T-cell (primary cell): ENCODE data around the gene GANAB. TPM values are rescaled to one million over a fixed set of nuclear protein-coding genes. Genes with fewer than 3 reads are reported as not detected.

ENCODE experiments used
- ATAC-seq, 4 experiments: fragments of 200-7000 bp in 3 of 4; fragments of 150-1000 bp in 1 of 4; cut with Tn5 transposase; replicated peaks in 1 of 4; 1 replicate in 3 of 4; 2 replicates in 1 of 4; pipeline ENCODE4 v1.10.0; 2021; ENCODE audit warnings: moderate library complexity in 3 of 4, mild to moderate bottlenecking in 2 of 4, moderate number of reproducible peaks in 1 of 4
- CTCF ChIA-PET, 2 donors: fragments of 300-600 bp; sonication (Branson Sonifier 250); formaldehyde crosslinking; loops; one replicate each; lab custom pipeline; 2022; ENCODE audit warnings: antibody characterized with exemption in 2 of 2; lab: Charles Lee
- POLR2A ChIA-PET, 2 donors: fragments of 300-600 bp; sonication (Branson Sonifier 250); formaldehyde crosslinking; loops; one replicate each; lab custom pipeline; 2022; ENCODE audit warnings: antibody characterized with exemption in 2 of 2; lab: Charles Lee
- DNase-seq, 35 experiments: peaks; one replicate each; pipeline versions ENCODE4 v3.0.0 to v3.0.0-alpha.2; 2013 to 2023
- H3K27ac ChIP-seq: one replicate; pipeline ENCODE4 v1.5.1; 2013; ENCODE audit warnings: low read length
- H3K27me3 ChIP-seq, 2 experiments: replicated peaks in 1 of 2; 1 replicate in 1 of 2; 2 replicates in 1 of 2; pipeline versions ENCODE4 v1.6.1 to v1.7.0; 2013; ENCODE audit warnings: low read length in 1 of 2, mixed read lengths in 1 of 2; ENCODE audit not compliant: control insufficient read depth in 2 of 2, insufficient read depth in 2 of 2; ENCODE audit errors: extremely low read depth in 1 of 2
- H3K36me3 ChIP-seq, 2 donors: 1 replicate in 1 of 2; 2 replicates in 1 of 2; pipeline versions ENCODE4 v1.6.1 to v1.7.0; 2013; ENCODE audit warnings: low read length in 1 of 2; ENCODE audit not compliant: control insufficient read depth in 2 of 2, insufficient read depth in 1 of 2; ENCODE audit errors: extremely low read depth in 1 of 2
- H3K4me1 ChIP-seq, 2 experiments: 1 replicate in 1 of 2; 2 replicates in 1 of 2; pipeline versions ENCODE4 v1.6.1 to v1.7.0; 2013; ENCODE audit warnings: low read length in 2 of 2, mixed read lengths in 1 of 2; ENCODE audit not compliant: insufficient read depth in 2 of 2, control insufficient read depth in 1 of 2; ENCODE audit errors: extremely low read depth in 1 of 2
- H3K4me3 ChIP-seq, 2 donors: 1 replicate in 1 of 2; 2 replicates in 1 of 2; pipeline versions ENCODE4 v1.5.1 to v1.7.0; 2013; ENCODE audit warnings: mild to moderate bottlenecking in 2 of 2, low read length in 1 of 2, moderate library complexity in 1 of 2; ENCODE audit not compliant: control insufficient read depth in 1 of 2; ENCODE audit errors: extremely low read depth in 1 of 2
- H3K9me3 ChIP-seq: 2 replicates; pipeline ENCODE4 v1.7.0; 2013
- H3K27ac Mint-ChIP-seq, 2 donors: one replicate each; pipeline ENCODE4 v1.8.0; 2020 to 2021; ENCODE audit warnings: mild to moderate bottlenecking in 2 of 2, mixed read lengths in 2 of 2
- H3K27me3 Mint-ChIP-seq, 2 donors: one replicate each; pipeline ENCODE4 v1.8.0; 2021 to 2022; ENCODE audit warnings: mixed read lengths in 2 of 2
- H3K36me3 Mint-ChIP-seq: one replicate; pipeline ENCODE4 v1.8.0; 2021; ENCODE audit warnings: mixed read lengths
- H3K4me1 Mint-ChIP-seq, 3 donors: one replicate each; pipeline ENCODE4 v1.8.0; 2020 to 2022; ENCODE audit warnings: mixed read lengths in 3 of 3, mild to moderate bottlenecking in 1 of 3
- H3K4me3 Mint-ChIP-seq, 3 donors: one replicate each; pipeline ENCODE4 v1.8.0; 2020 to 2022; ENCODE audit warnings: mild to moderate bottlenecking in 3 of 3, mixed read lengths in 3 of 3, moderate library complexity in 3 of 3
- H3K9me3 Mint-ChIP-seq, 3 donors: one replicate each; pipeline ENCODE4 v1.8.0; 2020 to 2022; ENCODE audit warnings: mixed read lengths in 3 of 3
- WGBS: methylation state at CpG from one replicate; pipeline ENCODE4 v1.1.5; 2013; ENCODE audit warnings: missing lambda C conversion rate; ENCODE audit not compliant: insufficient coverage; 5-methylcytosine and 5-hydroxymethylcytosine counted together
- total RNA-seq, 35 experiments: library from RNA in 6 of 35; stranded (reverse) in 6 of 35; fragments of 120-200 nt in 1 of 35; gene quantifications; one replicate each; pipeline versions ENCODE4 v1.2.1 to v1.2.4 and lab custom pipeline; 2013 to 2026

GANAB gene
- total RNA-seq, 5 donors from 2014 or later (not counting 1 experiment from before 2014, with no cell fraction given) = 216 to 278 (median 257) TPM

DNA sequence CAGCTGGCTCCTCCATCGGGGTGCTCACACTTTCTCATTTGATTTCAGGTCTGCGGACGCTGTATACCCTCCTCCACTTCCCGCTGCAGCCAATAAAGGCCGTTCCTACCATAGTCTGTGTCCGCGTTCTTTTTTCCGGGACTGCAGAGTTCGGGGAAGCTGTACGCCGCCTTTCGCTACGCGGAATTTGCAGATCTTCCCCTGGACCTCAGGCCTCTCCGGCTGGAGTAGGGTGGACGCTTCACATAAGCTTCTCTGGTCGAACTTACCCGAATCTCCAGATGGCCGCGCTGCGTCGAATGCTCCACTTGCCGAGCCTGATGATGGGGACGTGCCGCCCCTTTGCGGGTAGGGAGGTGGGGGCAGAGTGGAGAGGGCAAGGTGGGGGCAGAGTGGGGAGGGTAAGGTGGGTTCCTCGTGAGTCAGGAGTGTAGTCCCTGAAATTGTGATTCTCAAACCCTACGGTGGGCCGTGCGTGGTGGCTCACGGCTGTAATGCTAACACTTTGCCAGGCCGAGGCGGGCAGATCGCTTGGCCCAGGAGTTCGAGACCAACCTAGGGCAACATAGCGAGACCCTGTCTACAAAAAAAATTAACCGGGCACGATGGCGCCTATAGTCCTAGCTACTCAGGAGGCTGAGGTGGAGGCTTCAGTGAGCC lies 19.3 kb upstream of the GANAB start:
- peak overlapping the region; percentile 97 to 99 for H3K4me3 ChIP-seq
- WGBS = 3% methylated on average over 37 of the region's 39 CpGs
- H3K36me3 Mint-ChIP-seq = peaks cover 16% of the 10 kb centered on the region

DNA sequence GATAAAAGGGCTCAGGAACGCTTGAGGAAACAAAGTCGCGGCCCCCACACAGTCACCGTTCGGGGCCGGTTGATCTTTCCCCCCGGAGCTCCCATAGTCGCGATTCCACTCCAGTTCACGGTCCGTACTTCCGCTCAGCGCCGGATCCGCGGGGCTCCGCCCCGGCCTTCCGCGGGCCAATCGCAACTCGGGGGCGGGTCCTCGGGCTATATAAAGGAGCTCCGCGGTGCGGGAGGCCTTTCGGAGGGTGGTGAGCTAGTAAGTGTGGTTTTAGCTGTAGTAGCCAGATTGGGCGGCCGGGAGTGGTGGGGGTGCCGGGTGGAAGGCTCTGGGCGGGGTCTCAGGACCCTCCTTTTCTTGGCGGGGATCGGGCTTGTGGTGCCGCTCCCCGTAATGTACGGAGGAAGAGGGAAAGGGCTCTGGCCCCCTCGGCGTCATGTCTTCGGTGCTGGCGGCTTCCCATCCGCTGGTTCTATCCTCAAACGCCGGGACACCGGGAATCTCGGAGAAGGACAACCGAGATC lies 18.7 kb upstream of the GANAB start, which contains the start of the genes C11orf98 and CSKMT:
Gene C11orf98, minus strand, starts transcription at position 136 of the 524 bp plus-strand sequence. Its CDS starts 41 bp downstream, at position 95.
Gene CSKMT, plus strand, starts transcription at position 238 of the 524 bp plus-strand sequence. CDS start 568 bp downstream, outside the sequence.
- H3K36me3 Mint-ChIP-seq = peaks cover 16% of the 10 kb centered on the region
- Histone ChIP-seq H3K27me3 (peaks cover 0 to 3% of the 10 kb centered on the region in 2 experiments), H3K27ac (peak within 1 kb of the TSS; percentile 73), H3K4me3 (peak within 1 kb of the TSS; percentile 97 to 99), H3K9me3 (no peaks in the 10 kb centered on the region), H3K36me3 (peaks cover 0 to 25% of the 10 kb centered on the region in 2 donors), H3K4me1 (peaks cover 18 to 43% of the 10 kb centered on the region in 2 experiments)
- H3K4me1 Mint-ChIP-seq = peaks cover 33 to 44% (median 40%) of the 10 kb centered on the region in 3 donors
- WGBS = under 1% methylated on average over 43 of the region's 47 CpGs
- peak within 1 kb of the TSS; percentile 93 to 95 (median 95) for H3K4me3 Mint-ChIP-seq
- CTCF ChIA-PET = interaction anchor here (0.7 to 1.9 kb wide), 21 partner anchors 9 to 240 kb away, joined by 3 to 26 read pairs (median 7); partner anchors contain the start of genes TUT1 (in 2 of the 2), B3GAT3 (in 1 of the 2), EEF1G (in 1 of the 2) and EML3 (in 1 of the 2)
- no peaks in the 10 kb centered on the region for H3K9me3 Mint-ChIP-seq
- POLR2A ChIA-PET = interaction anchor here (0.5 to 3.7 kb wide), 45 partner anchors 8 to 1653 kb away, joined by 3 to 34 read pairs (median 5); partner anchors contain the start of genes HNRNPUL2 (in 2 of the 2), INTS5 (in 2 of the 2), MTA2 (in 2 of the 2) and TUT1 (in 2 of the 2)
- H3K27me3 Mint-ChIP-seq = no peaks in the 10 kb centered on the region
- peak within 1 kb of the TSS; percentile 93 to 94 for H3K27ac Mint-ChIP-seq
- ATAC-seq (peak; percentile 90 to 94 (median 92)), DNase-seq (peak; percentile 86 to 97 (median 93))

More for the DNA sequence above, 19.3 kb upstream of the GANAB start:
- Mint-ChIP-seq H3K4me3 (peak overlapping the region; percentile 93 to 95 (median 95)), H3K27ac (peak overlapping the region; percentile 93 to 94), H3K27me3 (no peaks in the 10 kb centered on the region), H3K4me1 (peaks cover 39 to 49% (median 45%) of the 10 kb centered on the region in 3 donors), H3K9me3 (no peaks in the 10 kb centered on the region)
- Histone ChIP-seq H3K36me3 (peaks cover 0 to 25% of the 10 kb centered on the region in 2 donors), H3K9me3 (no peaks in the 10 kb centered on the region), H3K27me3 (peaks cover 0 to 3% of the 10 kb centered on the region in 2 experiments), H3K27ac (peak overlapping the region; percentile 73), H3K4me1 (peaks cover 18 to 47% of the 10 kb centered on the region in 2 experiments)
- ATAC-seq = peak; percentile 28 to 38 (median 34)
- ChIA-PET POLR2A (interaction anchor here (0.6 to 3.7 kb wide), 39 partner anchors 8 to 204 kb away, joined by 3 to 34 read pairs (median 6); partner anchors contain the start of genes INTS5 (in 2 of the 2), MTA2 (in 2 of the 2), B3GAT3 (in 1 of the 2) and EEF1G (in 1 of the 2)), CTCF (interaction anchor here (0.7 to 1.9 kb wide), 22 partner anchors 9 to 1638 kb away, joined by 3 to 26 read pairs (median 7); partner anchors contain the start of genes TUT1 (in 2 of the 2), B3GAT3 (in 1 of the 2), EEF1G (in 1 of the 2) and EML3 (in 1 of the 2))
- peak in 32 of 35 experiments; percentile 11 to 69 (median 48) for DNase-seq

DNA sequence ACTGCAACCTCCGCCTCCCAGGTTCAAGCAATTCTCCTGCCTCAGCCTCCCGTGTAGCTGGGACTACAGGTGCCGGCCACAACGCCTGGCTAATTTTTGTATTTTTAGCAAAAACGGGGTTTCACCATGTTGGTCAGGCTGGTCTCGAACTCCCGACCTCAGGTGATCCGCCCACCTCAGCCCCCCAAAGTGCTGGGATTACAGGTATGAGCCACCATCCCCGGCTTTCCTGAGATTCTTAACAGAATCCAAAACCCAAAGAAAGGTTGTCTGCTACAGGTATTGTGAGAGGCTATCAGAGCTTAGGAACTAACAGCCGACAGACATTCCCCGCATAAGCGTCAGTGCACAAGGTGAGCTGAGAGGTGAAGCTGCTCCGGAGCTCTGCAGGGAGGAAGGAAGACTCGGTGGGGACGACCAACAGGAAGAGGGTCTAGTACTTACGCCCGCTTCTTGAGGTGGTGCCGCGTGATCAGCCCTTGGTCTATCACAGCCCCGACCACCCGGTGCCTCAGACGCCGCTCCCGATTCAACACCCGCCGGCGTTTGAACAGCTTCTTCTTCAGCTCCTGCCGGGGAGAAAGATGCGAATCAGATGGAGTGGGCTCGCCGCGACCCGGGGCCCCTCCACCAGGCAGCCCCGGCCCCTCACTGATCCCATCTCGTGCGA lies 18.1 kb upstream of the GANAB start:
- Mint-ChIP-seq H3K4me1 (peaks cover 31 to 40% (median 35%) of the 10 kb centered on the region in 3 donors), H3K27me3 (no peaks in the 10 kb centered on the region), H3K4me3 (peak overlapping the region; percentile 93 to 95 (median 95)), H3K36me3 (peaks cover 16% of the 10 kb centered on the region), H3K27ac (peak overlapping the region; percentile 93 to 94), H3K9me3 (no peaks in the 10 kb centered on the region)
- Histone ChIP-seq H3K27me3 (peaks cover 0 to 3% of the 10 kb centered on the region in 2 experiments), H3K4me3 (peak overlapping the region; percentile 97 to 99), H3K4me1 (peaks cover 18 to 39% of the 10 kb centered on the region in 2 experiments), H3K9me3 (no peaks in the 10 kb centered on the region), H3K36me3 (peaks cover 0 to 24% of the 10 kb centered on the region in 2 donors), H3K27ac (peak overlapping the region; percentile 73)
- ATAC-seq = peak; percentile 58 to 68 (median 66)
- CTCF ChIA-PET = interaction anchor here (0.6 to 1.9 kb wide), 22 partner anchors 10 to 240 kb away, joined by 3 to 26 read pairs (median 6); partner anchors contain the start of genes TUT1 (in 2 of the 2), B3GAT3 (in 1 of the 2), EEF1G (in 1 of the 2) and EML3 (in 1 of the 2)
- 2% methylated on average over 33 of the region's 36 CpGs for WGBS
- DNase-seq = peak in 29 of 35 experiments; percentile 33 to 72 (median 54)
- POLR2A ChIA-PET = interaction anchor here (0.5 to 3.7 kb wide), 39 partner anchors 9 to 1653 kb away, joined by 3 to 34 read pairs (median 6); partner anchors contain the start of genes HNRNPUL2 (in 2 of the 2), INTS5 (in 2 of the 2), MTA2 (in 2 of the 2) and TUT1 (in 2 of the 2)

DNA sequence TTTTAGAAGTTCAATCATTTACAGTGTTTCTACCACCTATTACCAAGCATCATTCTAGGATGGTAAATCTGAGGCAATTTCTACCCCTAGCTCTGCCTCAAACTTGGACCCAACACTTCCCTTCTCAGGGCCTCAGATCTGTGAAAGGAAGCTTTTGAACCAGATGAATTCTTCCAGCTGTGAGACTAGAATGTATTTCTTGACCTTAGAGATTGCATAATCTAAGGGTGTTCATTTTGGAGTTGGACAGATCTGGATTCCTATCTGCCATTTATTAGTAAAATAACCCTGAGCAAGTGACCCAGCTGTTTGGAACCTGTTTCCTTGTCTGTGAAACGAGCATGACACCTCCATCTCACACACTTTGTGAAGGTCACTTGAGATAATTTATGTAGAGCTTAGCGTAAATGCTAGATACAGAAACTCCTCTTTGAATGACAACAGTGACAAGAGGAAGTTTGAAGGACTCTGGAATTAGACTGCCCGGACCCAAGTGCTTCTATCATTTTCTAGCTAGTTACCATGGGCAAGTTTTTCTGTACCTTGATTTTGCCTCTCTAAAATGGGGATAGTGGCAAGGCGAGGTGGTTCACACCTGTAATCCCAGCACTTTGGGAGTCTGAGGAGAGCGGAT lies 10.5 kb upstream of the GANAB start:
- WGBS = 100% methylated on average over 2 of the region's 5 CpGs
- ChIA-PET CTCF (no interaction called here), POLR2A (interaction anchor here in 1 of 2 donors (0.5 kb wide), 1 partner anchor 120 kb away, joined by 6 read pairs; no protein-coding TSS in a partner anchor)
- peaks cover 0 to 4% of the 10 kb centered on the region in 2 donors for H3K36me3 ChIP-seq
- H3K27me3 ChIP-seq = no peaks in the 10 kb centered on the region
- peaks cover 10 to 17% (median 15%) of the 10 kb centered on the region in 3 donors for H3K4me1 Mint-ChIP-seq
- no peaks in the 10 kb centered on the region for H3K9me3 ChIP-seq
- H3K4me3 ChIP-seq = no peak overlapping the region
- no peaks in the 10 kb centered on the region for H3K9me3 Mint-ChIP-seq
- H3K36me3 Mint-ChIP-seq = no peaks in the 10 kb centered on the region
- no peak overlapping the region for H3K27ac ChIP-seq
- ATAC-seq = no peak
- DNase-seq = no peak
- H3K4me1 ChIP-seq = peaks cover 2 to 22% of the 10 kb centered on the region in 2 experiments
- H3K27me3 Mint-ChIP-seq = no peaks in the 10 kb centered on the region
- H3K27ac Mint-ChIP-seq = no peak overlapping the region
- H3K4me3 Mint-ChIP-seq = no peak overlapping the region

DNA sequence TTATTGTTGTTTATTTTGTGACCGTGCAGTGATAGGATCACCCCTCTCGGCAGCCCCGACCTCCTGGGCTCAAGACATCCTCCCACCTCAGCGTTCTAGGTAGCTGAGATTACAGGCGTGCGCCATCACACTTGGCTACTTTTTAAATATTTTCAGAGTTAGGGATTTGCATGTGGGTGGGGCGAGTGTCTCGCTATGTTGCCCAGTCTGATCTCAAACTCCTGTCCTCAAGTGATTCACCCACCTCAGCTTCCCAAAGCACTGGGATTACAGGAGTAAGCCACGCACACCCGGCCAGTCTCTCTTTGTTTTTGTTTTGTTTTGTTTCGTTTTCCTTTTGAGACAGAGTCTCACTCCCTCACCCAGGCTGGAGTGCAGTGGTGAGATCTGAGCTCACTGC lies 7.9 kb upstream of the GANAB start:
- Histone ChIP-seq H3K27me3 (no peaks in the 10 kb centered on the region), H3K9me3 (no peaks in the 10 kb centered on the region), H3K36me3 (peaks cover 6 to 12% of the 10 kb centered on the region in 2 donors), H3K4me3 (no peak overlapping the region), H3K4me1 (peaks cover 7 to 31% of the 10 kb centered on the region in 2 experiments), H3K27ac (no peak overlapping the region)
- H3K9me3 Mint-ChIP-seq = no peaks in the 10 kb centered on the region
- H3K27ac Mint-ChIP-seq = peak overlapping the region; percentile 39 to 52
- ATAC-seq (no peak), DNase-seq (no peak)
- peaks cover 17 to 28% (median 19%) of the 10 kb centered on the region in 3 donors for H3K4me1 Mint-ChIP-seq
- H3K27me3 Mint-ChIP-seq = no peaks in the 10 kb centered on the region
- H3K4me3 Mint-ChIP-seq = peak overlapping the region; percentile 25 to 52 (median 45)
- ChIA-PET CTCF (interaction anchor here in 1 of 2 donors (0.9 kb wide), 1 partner anchor 11 kb away, joined by 4 read pairs; the partner anchor contains the start of genes C11orf98 and CSKMT), POLR2A (interaction anchor here (0.5 to 1.9 kb wide), 5 partner anchors 10 to 46 kb away, joined by 3 to 18 read pairs (median 8); partner anchors contain the start of genes C11orf98 (in 2 of the 2), CSKMT (in 2 of the 2) and LBHD1 (in 1 of the 2))
- WGBS = 100% methylated on average over 1 of the region's 11 CpGs
- H3K36me3 Mint-ChIP-seq = peaks cover 4% of the 10 kb centered on the region
